DMS 273 (cell line): ENCODE data around the gene ARHGAP19.
A peak's percentile ranks its signal among the peaks of the same experiment; 100 is the strongest.
"Not testable (repeated sequence)": the region's sequence is repeated elsewhere in the genome, so short reads cannot be mapped to it uniquely, and the experiment has no call there.

Source experiments
- DNase-seq: peaks from one replicate; lab custom pipeline; 2025; ENCODE audit not compliant: unreplicated experiment; lab: John Stamatoyannopoulos, UW

ARHGAP19 gene

DNA sequence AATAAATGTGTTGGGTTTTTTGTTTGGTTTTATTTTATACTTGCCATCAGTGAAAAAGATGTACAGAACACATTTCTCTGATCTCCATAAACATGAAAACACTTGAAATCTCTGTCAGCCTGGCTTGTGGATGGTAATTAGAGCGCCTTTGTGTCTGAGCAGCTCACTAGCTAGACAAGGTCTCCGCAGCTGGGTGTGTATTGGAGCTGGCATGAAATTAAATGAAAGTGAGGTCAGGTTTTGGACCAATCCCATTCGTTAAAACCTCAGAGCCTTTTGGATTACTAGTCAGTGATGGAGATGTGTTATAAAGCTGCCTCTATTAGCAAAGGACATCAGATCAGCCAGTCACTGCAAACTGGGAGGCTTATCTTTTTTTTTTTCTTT, 29.4 kb upstream of the ARHGAP19 start:
- DNase-seq = peak; percentile 30

DNA sequence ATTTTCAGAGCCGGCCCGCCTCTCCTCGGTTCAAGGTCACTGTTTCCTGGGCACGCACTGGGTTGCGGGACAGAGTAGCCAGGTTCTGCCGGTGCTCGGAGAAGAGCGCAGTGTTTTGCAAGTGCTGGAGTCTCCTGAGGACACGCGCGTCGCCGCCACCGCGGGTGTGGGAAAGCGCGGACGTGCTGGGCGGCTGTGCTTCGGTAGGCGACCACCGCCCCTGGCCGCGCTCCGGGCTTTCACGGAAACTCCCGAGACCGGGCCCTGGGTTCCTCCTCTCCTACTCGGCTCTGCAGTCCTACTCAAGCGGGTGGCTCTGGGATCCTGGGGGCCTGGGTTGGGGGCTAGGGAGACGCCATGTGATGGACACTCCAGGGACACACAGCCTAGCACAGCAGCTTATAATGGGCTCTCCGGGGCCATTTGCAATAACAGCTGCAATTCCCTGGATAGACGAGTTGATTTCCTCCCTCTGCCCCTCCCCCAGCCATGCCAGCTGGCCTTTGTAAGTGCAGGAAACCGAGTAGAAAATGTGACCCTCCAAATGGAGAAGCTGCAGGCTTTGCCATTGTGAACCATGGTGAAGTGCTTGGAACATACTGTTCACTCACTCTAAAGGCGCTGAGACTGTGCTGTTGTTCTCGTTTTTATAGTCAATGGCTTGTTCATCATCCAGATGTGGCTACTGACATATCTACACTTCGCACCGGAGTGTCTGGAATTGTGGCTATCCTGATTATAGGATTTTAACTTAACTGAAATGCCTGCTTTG, 28.8 kb upstream of the ARHGAP19 start:
- peak; percentile 61 for DNase-seq

DNA sequence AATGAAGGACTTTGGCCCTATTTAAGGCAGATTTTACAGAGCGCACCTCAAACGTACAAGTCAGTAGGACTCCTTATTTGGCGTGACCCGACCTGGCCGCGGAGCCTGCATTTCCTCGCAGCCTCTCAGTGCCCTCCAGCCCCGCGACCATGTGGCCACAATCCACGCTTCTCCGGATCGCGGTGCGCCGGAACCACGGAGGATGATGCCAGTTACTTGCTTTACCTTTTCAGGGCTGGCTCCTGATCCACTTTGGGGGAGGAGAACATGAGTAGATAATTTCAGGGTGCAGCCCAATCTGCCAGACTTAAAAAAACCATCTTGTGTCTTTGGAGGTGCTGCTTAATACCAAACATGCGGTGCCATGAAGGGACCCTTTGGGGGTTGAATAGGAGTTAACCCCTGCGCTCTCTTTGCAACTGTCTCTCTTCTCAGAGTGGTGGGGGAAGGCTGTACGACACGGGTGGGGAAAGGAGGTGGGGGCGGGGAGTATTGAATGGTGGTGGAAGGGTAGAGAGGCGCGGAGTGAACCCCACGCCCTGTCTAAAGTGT, 28.1 kb upstream of the ARHGAP19 start:
- no peak for DNase-seq

DNA sequence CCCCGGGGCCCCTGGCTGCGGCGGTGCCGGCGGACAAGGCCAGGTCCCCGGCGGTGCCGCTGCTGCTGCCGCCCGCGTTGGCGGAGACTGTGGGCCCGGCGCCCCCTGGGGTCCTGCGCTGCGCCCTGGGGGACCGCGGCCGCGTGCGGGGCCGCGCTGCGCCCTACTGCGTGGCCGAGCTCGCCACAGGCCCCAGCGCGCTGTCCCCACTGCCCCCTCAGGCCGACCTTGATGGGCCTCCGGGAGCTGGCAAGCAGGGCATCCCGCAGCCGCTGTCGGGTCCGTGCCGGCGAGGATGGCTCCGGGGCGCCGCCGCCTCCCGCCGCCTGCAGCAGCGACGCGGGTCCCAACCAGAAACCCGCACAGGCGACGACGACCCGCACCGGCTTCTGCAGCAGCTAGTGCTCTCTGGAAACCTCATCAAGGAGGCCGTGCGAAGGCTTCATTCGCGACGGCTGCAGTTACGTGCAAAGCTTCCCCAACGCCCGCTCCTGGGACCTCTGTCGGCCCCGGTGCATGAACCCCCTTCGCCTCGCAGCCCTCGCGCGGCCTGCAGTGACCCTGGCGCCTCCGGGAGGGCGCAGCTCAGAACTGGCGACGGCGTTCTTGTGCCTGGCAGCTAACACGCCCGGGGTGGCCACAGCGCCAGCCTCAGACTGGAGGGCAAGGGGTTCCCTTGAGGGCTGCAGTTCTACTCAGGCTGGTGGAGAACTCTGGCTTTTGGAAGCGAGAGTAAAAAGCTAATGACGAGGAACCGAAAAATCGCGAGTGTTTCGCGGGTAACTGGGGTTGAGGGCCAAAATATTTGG, 27.4 kb upstream of the ARHGAP19 start:
- DNase-seq = peak; percentile 63

DNA sequence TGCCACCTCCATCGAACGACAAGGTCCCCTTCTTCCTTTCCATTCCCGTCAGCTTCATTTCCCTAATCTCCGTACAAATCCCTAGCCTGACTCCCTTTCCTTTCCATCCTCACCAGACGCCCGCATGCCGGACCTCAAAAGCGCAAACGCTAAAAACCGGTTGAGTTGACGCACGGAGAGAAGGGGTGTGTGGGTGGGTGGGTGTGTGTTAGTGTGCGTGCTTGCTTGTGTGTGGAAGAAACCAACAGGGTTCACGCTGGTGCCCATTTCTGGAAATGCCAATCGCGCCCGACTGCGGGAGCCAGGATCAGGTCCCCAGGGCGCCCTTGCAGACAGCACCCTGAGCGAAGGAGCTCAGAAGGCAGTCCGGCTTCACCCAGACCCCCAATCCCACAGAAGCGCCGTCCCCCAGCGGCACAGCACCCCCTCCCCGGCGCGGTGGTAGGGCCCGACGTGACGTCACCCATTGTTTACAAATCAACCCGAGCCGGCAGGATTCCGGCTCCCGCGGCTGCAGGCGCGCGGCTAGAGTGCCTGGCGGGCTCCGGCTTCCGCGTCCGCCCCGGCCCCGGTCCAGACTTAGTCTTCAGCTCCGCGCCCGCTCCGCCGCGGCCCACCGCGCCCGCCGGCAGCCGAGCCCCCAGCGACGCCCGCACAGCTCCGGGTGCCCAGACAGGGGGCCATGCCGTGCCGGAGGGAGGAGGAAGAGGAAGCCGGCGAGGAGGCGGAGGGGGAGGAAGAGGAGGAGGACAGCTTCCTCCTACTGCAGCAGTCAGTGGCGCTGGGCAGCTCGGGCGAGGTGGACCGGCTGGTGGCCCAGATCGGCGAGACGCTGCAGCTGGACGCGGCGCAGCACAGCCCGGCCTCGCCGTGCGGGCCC, 26.6 kb upstream of the ARHGAP19 start, which contains the start of gene FRAT1:
FRAT1 (plus strand) TSS at position 500 of the 880 bp plus-strand sequence; CDS start at position 683, 183 bp downstream.
- peak; percentile 89 for DNase-seq

DNA sequence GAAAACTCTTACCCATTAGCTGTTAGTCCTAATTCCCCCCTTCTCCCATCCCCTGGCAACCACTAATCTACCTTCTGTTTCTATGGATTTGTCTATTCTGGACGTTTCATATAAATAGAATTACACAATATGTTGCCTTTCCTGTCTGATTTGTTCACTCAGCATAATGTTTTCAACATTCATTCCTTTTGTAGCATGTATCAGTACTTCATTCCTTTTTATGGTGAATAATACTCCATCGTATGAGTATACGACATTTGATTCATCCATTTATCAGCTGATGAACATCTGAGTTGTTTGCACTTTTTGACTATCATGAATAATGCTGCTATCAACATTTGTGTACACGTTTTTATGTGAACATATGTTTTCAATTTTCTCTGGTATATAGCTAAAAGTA, 22.2 kb upstream of the ARHGAP19 start:
- DNase-seq = no peak

DNA sequence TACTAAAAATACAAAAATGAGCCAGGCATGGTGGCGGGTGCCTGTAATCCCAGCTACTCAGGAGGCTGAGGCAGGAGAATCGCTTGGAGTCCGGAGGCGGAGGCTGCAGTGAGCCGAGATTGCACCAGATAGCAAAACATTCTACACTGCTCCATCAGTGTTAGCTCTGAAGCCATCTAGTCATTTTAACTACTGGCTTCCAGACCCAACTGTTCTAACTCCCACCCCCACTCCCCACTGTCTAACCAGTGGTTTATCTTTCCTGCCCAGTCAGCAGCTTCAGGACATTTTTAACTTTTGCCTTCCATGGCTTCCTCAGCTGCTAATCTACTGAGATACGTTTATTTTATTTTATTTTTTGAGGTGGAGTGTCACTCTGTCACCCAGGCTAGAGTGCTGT, 20.5 kb upstream of the ARHGAP19 start:
- no peak for DNase-seq

DNA sequence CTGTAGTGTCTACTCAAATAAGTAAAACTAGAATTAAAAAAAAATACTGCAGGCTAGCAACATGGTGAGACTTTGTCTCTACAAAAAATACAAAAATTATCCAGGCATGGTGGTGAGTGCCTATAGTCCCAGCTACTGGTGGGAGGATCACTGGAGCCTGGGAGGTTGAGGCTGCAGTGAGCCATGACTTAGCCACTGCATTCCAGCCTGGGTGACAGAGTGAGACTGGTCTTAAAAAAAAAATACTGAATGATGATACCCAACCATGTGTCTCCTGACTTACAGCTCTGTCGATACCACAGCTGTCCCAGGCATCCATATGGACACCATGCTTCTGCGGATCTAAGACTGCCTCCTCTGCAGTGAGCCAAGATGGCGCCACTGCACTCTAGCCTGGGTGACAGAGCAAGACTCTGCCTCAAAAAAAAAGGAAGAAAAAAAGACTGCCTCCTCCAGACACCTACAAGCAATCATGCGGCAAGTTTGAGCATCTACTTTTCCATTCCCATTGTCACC, 18.7 kb upstream of the ARHGAP19 start:
- DNase-seq = no peak

DNA sequence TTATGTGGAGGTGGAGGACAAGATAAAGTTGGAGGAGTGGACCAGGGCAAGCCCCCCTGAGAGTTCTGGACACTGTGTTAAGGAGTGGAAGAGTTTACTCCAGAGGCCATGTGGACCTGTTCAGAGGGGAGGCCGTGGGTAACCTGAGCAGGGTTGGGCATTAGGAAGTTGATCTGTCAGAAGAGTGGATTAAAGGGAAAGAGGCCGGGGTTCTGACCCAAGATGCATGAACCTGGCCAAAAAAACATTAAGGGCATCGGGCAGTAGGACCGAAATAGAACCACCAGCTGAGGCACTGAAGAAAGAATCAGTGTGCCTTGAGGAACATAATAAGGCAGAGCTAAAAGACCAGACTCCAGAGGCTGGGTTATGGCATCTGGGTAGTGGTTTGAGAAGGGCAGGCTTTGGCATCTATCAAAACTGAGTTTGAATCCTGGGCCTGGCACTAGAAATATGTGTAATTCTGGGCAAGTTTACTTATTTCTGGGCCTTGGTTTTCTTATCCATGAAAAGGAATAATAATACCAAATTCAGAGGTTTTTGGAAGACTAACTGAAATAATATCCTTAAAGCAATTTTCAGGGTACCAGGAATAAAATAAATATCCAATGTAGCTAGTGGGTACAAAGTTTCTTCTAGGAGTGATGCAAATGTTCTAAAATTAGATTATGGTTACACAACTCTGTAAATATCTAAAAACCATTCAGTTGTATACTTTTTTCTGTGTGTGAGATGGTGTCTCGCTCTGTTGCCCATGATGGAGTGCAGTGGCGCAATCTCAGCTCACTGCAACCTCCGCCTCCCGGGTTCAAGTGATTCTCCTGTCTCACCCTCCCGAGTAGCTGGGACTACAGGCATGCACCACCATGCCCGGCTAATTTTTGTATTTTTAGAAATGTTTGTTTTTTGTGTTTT, 15.7 kb upstream of the ARHGAP19 start:
- DNase-seq = no peak

DNA sequence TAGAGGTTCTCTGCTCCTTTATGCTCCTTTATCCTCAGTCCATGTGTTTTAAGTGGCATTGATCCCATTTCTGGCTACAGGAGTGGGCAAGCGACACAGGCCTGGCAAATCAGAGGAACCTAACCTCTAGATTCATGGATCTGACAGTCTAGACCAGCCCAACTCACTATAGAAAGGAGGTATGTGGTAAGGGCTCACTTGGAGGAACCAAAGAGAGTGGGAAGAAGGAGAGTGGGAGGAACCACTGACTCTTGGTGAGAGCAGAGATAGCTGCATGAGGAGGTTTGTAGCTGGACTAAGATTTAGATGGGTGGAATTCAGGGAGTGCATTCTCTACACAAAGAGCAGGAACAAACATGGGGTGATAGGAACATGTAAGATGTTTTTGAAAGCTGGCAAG, 15.0 kb upstream of the ARHGAP19 start:
- no peak for DNase-seq

DNA sequence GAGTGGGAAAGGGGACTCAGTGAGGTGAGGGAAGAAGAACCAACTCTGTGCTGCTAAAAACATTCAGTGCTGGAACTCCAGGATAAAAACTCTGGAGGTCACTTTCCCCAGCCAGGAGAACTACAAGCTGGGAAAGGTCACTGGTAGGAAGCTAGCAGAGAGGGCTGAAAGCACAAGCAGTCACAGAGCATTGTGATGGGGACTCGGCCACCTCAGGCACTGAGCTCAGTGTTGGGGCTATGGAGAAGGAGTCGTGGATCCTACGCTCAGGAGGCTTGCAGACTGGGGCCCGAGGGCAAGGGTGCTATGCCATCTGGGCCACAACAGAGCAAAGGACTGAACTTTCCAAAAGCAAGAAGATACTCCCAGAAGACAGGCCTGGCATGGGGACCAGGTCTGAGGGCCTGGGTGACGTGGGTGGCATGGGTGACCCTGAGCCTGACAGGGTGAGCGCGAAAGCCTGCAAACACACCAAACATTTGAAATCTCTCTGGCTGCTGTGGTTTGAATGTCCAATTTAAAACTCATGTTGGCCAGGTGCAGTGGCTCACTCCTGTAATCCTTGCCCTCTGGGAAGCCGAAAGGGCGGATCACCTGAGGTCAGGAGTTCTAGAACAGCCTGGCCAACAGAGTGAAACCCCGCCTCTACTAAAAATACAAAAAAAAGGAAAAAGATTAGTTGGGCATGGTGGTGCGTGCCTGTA, 9.8 kb upstream of the ARHGAP19 start:
- DNase-seq = no peak

DNA sequence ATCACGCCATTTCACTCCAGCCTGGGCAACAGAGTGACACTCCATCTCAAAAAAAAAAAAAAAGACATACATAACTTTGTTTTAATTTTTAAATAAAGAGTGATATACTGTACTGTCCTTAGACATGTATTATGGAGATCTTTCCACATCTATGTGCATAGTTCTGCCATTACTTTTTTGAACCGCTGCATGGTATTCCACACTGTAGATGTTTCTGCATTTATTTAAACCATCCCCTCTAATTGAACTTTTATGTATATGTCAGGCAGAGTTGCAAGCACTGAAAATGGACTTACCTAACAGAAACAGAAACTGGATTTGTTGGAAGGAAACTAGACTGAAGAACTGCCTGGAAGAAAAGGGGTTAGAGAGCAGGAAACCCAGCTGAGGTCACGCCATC, 8.5 kb upstream of the ARHGAP19 start:
- DNase-seq = no peak

DNA sequence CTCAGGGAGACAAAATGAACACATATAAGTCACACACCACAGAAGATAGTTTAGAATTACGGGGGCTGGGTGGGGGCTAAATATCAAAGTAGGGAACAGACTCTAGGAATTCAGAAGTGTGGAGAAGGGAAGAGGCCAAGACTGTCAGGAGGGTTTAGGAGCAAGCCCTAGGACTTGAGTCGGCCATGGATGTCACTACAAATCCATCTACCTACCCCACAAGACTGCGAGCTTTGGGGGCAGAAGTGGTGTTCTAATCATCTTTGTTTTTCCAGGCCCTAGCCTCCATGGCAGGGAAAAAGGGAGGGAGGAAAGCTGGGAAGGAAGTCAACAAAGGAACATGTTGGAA, 5.8 kb upstream of the ARHGAP19 start:
- DNase-seq = no peak

DNA sequence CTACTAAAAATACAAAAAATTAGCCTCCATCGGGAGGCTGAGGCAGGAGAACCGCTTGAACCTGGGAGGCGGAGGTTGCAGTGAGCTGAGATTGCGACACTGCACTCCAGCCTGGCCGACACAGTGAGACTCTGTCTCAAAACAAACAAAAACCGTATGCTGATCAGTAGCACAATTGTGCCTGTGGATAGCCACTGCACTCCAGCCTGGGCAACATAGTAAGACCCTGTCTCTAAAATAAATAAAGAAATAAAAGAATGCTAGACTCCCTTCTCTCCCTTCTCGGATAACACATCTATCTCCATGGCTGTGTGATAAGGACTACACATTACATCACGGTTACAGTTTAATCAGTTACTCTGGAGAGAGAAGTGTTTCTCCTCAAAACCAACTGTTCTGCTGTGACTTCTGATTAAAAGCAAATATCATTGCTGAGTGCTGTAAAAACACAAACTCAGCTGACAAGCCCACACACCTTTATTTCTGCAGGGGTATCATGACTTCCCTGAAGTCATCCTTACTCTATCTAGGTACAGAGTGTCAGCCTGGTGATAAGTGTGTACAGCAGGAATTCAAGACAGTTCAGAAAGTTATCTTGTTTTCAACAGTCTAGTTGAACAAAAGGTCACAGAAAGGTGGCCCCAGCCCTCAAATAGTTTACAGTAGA, 5.3 kb upstream of the ARHGAP19 start:
- no peak for DNase-seq

DNA sequence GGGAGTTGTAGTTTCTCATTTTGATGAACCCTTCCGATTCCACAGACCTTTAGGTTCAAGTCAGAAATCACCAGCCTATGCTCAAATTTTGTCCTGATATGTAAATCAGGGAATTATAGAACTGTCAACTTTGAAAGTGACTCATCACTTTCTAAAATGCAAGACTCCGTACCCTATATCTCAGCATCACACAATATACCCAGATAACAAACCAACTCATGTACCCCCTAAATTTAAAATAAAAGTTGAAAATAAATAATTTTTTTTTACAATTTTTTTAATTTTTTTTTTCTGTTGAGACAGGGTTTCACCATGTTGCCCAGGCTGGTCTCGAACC, 393 bp upstream of the ARHGAP19 start:
- DNase-seq = no peak

DNA sequence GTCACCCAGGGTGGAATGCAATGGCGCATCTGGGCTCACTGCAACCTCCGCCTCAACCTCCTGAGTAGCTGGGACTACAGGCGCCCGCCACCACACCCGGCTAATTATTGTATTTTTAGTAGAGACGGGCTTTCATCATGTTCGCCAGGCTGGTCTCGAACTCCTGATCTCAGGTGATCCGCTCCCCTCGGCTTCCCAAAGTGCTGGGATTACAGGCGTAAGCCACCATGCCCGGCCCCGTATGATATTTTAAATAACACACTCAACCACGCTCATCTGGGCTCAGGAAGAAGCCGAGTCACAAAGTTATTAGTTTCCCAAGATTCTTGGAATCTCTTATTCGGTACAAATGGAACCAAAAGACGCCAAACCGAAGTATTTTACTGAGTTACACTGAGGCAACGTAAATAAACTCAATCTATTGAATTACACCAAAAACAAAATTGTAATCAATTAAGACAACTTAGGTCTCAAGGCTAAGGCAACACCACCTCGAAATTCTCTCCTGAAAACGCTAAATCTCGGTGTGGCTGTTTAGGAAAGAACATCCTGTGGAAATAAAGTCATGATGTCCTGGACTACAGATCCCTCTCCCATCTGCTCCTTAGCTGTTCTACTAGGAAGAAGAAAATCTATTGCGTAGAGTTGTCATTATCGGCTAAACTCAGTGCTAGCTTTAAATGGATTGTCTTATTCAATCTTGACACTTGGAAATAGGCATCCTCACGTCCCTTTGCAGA, 910 bp downstream of the ARHGAP19 start:
- DNase-seq = no peak

DNA sequence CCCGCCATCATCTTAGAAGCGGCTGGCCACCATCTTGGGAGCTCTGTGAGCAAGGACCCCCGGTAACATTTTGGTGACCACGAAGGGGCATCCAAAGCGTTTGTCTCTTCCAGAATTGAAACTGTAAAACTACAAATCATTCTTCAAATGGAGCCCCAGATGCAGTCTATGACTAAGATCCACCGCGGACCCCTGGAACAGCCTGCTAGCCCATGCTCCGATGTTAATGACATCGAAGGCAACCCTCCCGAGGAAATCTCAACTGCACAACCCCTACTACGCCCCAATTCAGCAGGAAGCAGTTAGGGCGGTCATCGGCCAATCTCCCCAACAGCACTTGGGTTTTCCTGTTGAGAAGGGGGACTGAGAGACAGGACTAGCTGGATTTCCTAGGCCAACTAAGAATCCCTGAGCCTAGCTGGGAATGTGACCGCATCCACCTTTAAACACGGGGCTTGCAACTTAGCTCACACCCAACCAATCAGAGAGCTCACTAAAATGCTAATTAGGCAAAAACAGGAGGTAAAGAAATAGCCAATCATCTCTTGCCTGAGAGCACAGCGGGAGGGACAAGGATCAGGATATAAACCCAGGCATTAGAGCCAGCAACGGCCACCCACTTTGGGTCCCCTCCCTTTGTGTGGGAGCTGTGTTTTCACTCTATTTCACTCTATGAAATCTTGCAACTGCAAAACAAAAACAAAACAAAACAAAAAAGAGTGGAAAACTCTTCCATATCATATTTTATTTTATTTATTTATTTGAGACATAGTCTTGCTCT, 1.7 kb downstream of the ARHGAP19 start:
- DNase-seq = not testable (repeated sequence)
